GOT3 (cell line): Measurements from ENCODE around the gene ZFP36L1.

ENCODE experiments used
- DNase-seq: peaks from one replicate; lab custom pipeline; 2025; ENCODE audit warnings: mixed read lengths; lab: John Stamatoyannopoulos, UW

Gene ZFP36L1

GRCh38 chr14:68738559-68738958 lies 54.3 kb downstream of the ZFP36L1 start:
- no peak for DNase-seq
